CD4-positive, alpha-beta T cell treated with Interferon alpha-2 for 1 hour (primary cell): ENCODE data around the gene CBX2.

Source experiments
- DNase-seq, 2 donors: peaks; one replicate each; pipeline ENCODE4 v3.0.0-alpha.2; 2020 to 2022

The CBX2 gene

GRCh38 chr17:79789943-79790804 is 12.2 kb downstream of the CBX2 start:
- peak in 1 of 2 donors; percentile 39 for DNase-seq

GRCh38 chr17:79790805-79791734 is 13.1 kb downstream of the CBX2 start:
- no peak for DNase-seq

- DNase-seq: no peak
These were observed 13.8 kb downstream of the CBX2 start for GRCh38 chr17:79791735-79792161.

- no peak for DNase-seq
These were observed 14.5 kb downstream of the CBX2 start for GRCh38 chr17:79792341-79792871.

DNA sequence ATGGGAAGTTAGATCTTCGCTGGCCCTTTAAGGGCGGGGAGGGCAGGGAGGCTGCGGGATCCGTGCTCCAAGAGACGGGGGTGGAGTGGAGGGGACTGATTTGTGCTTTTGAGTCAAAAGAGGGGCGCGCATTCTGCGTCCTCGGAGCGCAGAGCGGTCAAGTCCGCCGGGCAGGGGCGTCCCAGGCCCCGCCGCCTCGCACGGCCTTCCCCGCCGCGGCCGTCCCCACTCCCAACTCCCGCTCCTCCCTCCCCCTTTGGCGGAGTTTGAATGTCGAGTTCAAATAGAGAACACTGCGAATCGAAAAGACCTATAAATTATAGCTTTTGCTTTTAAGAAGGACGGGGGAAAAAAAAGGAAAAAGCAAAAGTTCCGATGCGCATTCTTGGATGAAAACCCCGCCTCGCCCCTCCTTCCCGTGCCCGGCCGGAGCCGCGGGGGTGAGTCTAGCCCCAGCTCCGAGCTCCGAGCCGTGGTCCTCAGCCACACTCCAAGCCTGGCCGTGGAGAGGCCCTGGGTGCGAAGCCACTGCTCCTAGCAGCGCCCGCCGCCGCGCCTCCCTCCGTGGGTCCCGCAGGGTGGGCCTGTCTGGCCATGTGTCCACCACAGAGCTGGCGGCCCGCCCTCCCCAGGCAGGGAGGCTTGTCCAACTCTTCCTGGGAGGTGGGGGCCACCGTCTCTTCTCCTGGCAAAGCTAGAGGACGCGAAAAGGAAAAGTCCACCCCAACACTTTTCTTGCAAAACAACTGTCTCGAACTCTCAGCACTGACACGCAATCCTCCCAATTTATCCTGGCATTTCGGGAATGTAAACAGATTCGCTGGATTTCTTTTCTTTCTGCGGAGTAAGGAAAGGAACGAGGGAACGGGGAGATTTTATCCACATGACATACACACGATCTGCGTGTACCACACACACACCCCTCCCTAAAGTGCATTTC is 15.3 kb downstream of the CBX2 start:
- DNase-seq: no peak

DNA sequence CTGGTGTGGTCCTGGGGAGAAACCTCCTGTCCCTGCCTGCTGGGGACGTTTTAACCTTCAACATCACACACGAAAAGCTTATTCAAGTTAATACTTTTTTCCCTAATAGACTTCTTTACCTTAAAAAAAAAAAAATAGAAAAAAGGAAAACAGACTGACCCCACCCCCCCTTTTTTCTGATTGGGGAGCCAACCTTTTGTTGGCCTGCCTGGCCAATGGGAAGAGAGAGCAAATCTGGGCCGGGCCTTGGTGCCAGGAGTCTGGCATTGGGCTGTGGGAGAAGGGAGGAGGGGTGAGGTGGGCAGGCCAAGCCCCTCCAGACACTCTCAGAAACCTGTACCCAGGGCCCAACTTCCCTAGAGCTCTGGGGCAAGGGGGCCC is 16.0 kb downstream of the CBX2 start:
- no peak for DNase-seq

GRCh38 chr17:79794659-79795511 is 16.9 kb downstream of the CBX2 start:
- DNase-seq: no peak

- no peak for DNase-seq
These were observed 18.0 kb downstream of the CBX2 start for GRCh38 chr17:79795795-79796443.

DNA sequence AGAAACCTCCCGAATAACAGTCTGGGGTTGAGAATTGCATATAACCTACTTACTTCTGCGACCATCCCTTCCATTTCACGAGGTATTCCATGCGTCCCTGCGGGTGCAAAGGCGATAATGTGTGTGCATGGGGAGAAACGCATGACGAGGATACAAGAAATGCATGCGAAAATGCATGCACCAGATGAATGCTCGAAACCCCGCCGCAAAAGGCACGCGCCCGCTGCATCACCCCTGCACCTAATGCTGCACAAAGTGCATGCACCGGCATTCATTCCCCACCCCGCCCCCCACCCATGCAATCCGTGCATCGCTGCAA is 18.5 kb downstream of the CBX2 start:
- DNase-seq: no peak

DNA sequence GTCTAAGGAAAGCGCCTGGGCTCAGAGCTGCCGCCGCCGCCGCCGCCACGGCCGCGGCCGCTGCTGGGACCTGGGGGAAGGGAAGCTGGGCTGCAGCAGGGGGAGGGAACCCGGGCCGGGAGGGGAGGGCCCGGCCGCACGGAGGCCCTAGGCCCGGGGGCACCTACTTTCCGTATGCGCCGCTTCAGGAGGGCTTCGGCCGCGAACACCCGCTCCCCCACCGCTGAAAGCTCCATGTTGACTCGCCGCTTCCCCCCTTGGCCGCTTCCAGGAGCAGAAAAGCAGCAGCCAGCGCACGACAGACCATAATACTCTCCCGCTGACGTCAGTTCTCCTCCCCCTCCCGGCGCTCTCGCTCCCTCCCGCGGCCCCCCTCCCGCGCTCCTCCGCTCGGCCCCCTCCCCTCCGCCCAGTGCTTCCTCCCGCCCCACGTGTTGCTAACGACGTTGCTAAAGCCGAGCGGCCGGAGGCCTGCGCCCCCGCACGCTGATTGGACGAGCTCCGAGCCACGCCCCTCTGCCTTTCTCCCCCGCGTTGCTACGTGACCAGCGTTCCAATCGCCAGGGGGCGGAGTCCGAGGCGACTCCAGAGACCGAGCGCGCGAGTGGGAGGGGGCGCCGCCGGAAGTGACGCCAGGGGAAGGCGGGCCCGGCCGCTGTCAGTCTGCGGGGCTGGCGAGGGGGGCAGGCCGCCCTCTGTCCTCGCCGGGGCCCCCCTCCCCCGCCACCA is 19.0 kb downstream of the CBX2 start, which contains the start of gene CBX8:
CBX8 (minus strand) TSS at position 315 of the 729 bp plus-strand sequence; CDS start at position 236, 79 bp downstream.
- peak; percentile 99 to 100 for DNase-seq

- DNase-seq: no peak
These were observed 19.7 kb downstream of the CBX2 start for GRCh38 chr17:79797492-79798298.

DNA sequence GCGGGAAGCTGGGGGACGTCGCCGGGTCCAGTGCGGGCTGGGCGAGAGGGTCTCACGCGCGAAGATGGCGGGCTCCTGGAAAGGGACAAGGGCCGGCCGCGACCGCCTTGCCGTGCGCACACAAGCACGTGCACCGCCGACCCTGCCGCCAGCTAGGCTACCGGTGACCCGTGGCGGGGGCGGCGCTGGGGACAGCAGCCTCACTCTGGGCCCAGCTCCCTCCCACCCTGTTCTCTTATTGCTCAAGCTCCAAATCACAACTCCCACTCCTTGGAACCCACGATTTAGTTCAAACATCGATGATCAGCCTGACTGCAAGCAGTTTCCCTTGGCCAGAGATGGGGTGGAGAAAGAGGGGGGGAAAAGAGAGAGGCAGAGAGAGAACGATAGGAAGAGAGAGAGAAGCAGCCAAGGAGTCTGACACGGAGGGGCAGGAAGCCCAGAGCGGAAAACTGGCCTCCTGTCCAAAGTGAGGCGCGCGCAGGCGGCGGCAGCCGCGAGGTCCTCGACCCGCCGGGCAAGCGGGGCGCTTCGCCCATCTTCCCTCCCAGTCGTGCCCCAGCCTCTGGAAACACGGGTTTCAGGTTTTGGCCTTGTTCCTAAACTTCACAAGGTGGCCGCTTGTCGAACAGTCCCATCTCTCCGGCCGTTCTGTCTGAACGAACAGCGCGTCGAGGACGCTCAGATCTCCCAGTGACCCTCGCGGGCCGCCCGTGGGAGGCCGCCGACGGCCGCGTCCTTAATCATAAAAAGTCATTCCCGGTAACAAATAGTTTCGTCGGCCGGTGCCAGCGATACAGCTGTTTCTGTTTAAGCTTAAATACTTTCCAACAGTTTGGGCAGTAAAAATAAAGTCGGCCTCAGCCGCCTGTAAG is 20.6 kb downstream of the CBX2 start:
- DNase-seq: no peak

GRCh38 chr17:79799174-79799537 is 21.2 kb downstream of the CBX2 start:
- DNase-seq: no peak

- no peak for DNase-seq
These were observed 21.8 kb downstream of the CBX2 start for GRCh38 chr17:79799538-79800324.

GRCh38 chr17:79800325-79801155 is 22.6 kb downstream of the CBX2 start:
- DNase-seq: peak; percentile 30 to 64
